Activated T-helper 1 cell treated with anti-CD3 and anti-CD28 coated beads, Interleukin-2, amount 50 U/mL, for 16 hours (primary cell): ENCODE data around the gene GPR171.

Experiments used
- DNase-seq, 2 donors: peaks; one replicate each; pipeline ENCODE4 v3.0.0-alpha.2; 2020; ENCODE audit warnings: low read depth in 1 of 2, low spot score in 1 of 2

Gene GPR171

DNA sequence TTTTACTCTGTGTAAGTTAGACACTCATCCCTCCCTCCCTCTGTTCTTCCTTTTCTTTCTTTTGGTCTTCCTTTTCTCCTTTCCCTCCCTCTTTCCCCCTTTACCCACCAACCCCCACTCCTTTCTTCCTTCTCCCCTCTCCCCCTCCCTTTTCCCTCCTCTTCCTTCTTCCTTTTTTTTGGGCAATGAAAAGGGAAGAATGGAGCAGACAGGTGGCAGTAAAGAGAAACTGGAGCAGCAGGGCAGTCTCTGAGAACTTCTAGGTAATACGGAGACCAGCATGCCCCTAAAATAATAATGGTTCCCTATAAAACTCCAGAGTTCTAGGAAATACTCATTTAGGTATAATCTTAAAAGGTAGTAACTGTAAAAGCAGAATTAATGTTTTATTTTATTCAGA, 11.4 kb upstream of the GPR171 start:
- DNase-seq, result no peak

DNA sequence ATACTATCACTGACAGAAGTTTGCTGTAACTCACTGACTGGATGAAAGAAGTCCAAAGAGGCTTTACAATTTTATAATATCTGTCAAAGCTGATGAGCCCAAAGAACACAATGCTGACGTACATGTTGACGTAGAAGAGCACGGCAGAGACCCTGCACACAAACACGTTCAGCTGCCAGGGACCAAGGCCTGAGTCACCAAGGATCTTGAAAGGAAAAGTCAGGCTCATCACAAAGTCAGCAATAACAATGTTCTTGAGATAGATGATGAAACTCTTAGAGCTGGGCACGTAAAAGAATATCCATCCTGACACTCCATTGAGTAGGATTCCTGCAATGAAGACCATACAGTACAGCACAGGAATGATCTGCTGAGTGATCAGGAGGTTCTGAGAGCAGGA, 10.9 kb upstream of the GPR171 start:
- no peak for DNase-seq

DNA sequence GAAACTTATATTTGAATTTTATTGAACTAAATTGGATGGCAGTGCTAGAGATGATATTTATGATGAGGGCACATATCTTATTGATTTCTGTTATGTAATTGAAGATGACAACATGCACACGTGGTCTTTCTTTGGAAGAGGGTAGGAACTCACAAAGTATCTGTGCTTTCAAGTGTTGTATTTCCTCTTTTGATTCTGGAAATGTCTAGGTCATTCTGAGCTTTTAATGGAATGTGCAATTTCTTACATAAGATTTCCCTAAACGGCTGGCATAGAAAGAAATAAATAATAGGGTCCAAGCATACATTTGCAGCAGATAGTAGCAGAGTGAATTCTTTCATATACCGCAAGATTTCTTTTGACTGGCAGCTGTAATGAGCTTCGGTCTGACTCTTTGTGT, 10.1 kb upstream of the GPR171 start:
- no peak for DNase-seq

DNA sequence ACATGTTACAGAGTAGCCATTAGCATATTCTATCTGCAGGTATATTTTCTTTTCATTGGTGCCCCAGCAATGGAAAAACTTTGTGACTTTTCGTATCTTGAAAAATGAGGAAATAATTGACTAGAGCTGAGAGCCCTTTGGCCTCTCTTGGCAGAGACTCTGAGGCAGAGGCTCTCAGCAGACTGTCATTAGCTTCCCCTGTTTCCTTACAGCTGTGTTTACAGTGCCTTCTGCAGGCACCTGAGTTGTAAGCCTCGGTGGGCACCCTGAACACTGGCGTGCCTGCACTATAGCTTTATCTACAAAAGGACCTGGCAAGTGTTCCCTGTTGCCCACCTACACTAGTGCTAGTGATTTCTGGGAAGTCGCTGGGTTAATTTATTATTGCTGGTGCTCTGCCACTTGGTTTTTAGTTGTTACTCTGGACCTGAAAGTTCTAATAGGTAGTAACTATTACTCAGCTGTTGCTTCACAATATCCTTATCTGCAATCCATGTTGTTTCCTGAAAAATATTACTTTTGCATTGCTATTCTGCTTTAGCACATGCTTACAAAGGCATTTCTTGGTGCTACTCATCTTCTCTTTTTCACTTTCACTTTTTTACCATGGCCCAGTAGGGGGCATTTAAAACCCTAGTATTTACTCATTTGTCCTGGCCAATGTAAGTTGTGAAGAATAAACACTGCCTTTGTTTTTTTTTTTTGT, 7.8 kb upstream of the GPR171 start:
- DNase-seq, result no peak

DNA sequence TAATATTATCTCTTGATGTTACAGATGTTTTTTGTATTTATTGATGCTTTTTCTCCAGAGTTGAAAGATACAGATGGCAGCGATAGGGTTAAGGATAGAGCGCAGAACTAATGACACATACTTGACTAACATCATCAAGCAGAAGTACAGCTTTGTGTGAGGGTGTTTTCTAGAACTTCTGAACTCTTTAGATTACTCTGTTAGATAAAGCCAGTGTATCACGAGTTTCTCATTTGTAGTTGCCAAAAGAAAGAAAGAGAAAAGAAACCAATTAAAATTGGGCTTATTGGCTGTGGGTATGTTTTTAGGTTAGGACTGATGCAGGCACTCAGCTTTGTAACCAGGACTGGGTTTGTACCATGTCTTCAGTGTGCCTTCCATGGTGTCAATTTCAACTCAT, 6.6 kb upstream of the GPR171 start:
- no peak for DNase-seq

DNA sequence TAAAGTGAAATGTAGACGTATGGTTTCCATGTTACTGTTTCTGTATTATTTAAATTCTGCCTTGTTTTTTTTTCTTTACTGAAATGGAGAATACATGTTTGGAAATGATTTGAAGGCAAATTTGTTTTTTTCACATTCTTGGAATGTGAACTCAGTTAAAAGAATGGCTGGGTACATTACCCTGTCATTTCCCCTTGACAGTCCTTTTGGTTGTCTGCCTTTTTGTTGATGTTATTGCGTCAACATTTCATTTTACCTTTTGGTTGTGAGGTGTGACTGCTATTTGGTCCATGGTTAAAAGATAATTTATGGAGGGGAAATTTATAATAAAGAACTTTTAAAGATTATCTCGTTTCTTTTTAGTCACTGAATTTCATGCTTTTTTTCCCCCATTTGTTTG, 3.2 kb upstream of the GPR171 start:
- no peak for DNase-seq

DNA sequence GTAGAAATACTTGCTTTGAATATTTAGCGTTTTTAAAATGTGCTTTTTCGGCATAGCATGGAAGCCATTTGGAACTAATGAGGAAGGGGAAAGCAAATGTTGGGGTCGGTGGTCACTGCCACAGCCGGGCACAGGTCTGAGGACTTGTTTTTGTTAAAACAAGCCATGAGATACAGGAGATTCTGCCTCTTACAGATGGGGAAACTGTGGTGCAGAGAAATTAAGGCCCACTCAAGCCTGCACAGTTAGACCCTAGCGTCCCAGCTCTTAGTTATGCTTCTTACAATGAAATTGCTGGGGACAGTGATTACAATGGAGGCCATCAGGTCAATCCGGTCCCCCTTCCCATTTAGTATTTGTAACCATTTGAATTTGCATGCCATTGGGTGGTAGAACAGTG, 2.5 kb upstream of the GPR171 start:
- DNase-seq, result no peak

DNA sequence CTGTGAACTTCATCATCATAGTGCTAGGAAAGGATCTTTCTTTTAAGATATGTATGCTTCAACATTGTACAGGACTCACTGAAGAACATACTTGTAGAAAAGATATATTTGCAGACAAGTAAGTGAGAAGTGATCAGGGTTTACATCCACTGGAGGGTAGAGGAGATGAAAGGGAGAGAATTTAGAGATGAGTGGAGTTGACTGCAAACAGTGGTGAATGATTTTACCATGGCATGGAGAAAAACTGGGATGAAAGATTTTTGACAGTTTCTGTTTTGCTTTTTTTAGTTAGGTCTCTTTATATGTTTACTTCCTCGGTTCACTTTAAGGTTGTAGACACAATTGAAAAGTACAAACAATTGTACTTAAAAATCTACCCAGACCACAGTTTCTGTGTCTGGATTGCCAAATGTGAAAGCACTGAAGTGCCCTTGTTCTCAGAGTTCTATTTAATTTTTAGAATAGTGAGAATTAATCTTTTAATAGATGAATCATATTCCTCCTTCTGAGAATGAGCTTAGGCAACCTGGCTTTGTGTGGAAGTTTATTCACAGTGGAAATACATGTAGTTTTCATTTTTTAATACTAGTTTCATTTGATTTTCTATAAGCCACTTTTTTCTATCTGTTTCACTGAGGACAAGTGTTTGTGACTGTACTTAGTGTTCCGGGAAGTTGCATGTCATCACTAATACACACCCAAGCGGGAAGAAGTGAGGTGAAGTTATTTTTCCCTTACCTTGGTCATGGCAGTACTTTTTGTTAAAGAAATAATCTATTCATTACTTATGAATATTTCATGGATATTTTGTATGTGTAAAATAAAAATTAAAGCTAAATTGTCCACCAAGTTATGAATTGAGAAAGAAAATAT, 1.8 kb upstream of the GPR171 start:
- no peak for DNase-seq

DNA sequence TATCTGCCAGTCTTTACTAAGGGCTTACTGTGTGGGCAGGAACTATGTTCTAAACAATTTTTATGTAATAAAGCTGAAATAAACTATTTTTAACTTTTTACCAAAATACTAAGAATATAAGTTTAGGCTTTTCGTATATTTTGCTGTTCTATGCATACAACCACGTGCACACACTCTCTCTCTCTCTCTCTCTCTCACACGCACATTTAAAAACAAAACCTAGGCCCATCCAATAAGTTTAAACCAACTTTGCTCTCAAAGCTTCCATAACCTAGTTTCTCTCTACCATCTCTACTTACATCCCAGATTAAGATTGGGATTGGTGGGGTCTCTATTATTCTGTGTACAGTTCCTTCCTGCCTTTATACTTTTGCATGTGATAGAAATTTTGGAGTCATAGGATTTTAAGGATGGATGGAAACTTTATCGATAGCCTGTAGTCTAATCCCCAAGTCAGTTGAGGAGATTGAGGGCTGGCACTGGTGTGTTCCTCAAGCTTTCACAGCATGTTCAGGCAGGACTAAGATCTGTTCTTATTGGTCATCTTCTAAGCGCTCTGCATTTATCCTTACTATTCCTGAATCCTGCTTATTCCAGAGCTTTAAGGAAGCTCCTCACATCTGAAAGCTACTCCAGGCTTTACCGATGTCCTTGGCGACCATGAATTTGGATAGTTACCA, 1.8 kb downstream of the GPR171 start:
- DNase-seq, result no peak

DNA sequence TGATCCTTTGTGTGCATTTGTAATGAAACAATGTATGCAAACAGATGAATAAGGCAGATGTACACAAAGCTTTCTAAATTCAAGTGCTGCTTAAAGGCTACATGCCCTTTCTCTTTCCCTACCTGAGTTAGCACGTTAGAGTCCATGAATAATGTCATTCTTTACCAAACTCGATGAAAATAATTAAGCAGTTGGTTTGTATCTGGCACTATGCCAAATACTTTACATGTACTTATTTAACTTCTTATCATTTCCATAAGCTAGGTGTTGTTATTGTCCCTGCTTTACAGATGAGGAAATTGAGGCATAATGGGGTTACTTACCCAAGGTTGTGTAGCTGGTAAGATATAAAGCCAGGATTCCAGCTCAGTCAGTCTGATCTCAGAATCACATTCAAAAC, 2.4 kb downstream of the GPR171 start:
- DNase-seq, result no peak

DNA sequence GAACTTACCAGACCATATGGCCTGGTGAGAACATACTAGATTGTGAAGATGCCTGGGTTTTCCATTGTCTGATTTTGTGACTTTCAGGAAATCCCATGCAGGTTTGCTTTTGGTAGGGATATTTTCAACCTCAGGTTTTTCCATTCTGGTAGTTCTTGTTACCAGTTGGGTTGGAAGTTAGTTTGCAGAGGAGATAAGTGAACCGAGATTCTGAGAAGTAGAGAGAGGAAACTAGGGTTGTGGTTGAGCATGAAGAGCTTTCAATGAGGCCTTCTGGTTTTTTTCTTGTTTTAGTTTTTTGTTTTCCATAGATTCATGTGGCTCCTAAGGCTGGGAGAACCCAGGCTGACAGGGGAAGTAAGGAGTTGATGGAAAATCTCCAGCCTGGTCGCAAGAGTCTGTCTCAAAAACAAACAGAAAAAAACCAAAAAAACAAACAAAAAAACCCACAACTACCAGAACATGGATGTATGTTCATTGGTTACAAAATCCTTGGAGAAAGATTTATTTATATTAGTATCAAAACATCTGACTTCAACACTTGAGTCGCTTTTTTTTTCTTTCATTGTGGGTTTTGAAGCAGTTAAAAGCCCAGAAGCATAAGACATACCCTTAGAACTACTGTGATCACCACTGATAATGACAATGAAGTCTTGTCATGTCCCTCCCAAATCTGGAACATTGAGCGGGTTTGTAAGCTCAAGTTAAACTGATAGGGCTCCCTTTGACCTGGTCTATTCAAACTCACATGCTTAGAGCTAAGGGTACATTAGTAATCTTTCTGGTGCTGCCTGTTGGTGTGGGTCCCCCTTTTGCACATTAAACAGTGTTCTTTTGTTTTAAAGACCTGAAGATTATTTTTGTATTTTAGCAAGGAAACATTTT, 3.2 kb downstream of the GPR171 start:
- no peak for DNase-seq

DNA sequence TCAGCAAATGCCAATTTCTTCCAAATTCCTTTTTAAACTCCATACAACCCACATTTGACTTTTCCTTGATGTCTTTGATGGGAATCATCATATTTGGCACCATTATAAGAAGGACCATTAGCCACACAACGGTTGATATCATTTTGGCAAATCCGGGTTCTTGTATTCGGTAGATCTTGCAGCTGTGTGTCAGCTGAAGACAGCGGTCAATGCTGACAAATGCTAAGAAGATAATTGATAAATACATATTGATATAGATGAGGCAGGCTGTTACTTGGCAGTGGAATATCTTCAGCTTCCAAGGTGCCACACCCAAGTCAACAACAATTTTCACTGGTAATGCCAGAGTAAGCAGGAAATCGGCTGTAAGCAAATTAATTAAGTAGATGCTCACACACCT, 4.2 kb downstream of the GPR171 start:
- DNase-seq, result no peak

DNA sequence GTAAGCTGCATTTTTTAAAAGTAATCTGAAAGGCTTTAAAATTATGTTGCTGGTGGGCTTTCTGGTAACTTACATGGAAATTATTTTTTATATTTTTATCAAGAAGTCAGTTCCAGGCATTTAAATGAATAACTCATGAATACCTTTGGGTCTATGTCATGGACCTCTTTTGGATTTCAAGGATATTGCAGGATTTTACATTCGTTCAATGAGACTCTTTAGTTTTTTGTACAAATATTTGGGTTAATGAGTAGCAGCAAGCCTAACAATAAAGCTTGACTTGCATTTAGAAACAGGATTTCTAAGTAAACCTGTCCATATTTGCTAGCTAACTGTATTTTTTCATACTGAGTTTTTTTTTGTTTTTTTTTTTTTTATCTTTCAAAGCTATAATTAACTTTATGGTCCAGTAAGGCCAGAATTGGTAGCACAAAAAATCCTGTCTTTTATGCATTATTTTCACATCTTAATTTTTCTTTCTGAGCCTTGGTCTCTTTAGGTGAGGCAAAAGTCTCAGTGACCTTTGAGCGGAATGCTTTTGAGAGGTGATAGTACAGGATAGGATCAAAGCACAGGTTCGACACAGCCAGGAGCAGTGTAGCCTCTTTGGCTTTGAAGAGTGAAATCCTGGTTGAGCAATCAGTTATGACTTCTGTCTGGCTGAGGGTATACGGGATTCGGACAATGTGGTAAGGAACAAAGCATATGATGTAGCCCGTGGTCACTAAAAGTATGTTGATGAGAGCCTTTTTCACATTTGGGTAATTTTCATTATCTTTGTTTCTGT, 4.8 kb downstream of the GPR171 start:
- DNase-seq, result no peak

DNA sequence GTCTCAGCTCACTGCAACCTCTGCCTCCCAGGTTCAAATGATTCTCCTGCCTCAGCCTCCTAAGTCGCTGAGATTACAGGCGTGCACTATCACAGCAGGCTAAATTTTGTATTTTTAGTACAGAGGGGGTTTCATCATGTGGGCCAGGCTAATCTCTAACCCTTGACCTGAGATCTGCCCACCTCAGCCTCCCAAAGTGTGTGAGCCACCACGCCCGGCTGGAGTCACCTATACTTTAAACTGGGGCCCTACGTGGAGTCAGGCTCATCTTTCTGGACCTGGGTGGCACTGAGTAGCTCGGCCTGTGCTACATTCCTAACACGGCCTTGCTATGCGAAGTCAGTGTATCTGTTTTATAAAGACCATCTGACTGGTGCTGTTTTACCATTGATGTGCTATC, 5.8 kb downstream of the GPR171 start:
- DNase-seq, result no peak

DNA sequence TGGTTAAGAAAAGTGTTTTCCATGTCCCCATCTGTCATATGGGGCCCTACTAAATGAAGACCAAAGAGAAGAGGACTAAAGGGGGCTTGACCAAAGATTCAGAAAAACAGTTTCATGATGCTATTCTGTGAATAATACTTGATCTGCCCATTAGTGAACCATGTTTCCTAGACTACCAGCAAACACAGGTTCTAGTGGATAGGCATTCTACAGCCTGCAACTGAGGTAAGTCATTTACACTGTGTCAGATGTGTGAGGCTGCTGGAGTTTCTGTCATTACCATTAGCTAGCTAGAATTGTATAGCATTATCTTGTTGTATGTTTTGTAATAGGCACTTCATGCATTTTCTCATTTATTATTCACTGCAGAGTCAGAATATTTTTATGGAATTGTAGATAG, 6.6 kb downstream of the GPR171 start:
- no peak for DNase-seq

DNA sequence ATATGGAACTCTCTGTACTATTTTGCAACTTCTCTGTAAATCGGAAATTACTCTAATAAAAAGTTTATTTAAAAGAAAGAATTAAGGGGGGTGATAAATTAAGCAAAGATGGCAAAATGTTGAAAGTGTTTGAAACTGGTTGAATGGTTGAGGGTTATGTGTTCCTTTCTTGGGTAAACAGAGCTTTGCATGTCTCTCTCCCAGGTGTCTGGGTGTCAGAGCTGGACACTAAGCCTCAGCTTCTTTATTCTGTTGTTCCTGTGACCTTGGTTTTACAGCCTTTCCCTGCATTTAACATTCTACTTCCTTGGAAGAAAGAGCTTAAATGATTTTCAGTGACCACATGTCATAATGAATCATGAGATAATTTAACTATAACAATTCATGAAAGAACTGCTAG, 7.2 kb downstream of the GPR171 start:
- DNase-seq, result no peak

DNA sequence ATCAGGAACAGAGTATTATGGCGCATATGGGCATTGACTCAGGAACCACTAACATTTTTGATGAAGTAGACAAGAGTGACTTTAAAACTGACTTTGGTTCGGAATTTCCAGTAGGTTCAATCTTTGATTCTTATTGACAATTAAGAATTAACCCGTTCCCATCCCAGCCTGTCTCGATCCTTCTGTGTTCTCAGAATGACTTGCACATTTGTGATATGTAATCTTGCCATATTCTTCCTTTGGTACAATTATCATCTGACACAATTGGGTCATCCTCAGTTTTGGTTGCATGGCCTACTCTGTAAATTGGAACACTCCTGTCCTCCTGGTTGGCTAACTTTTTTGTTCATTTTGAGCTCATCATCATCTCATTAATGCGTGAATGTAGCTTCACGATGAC, 10.5 kb downstream of the GPR171 start:
- no peak for DNase-seq

DNA sequence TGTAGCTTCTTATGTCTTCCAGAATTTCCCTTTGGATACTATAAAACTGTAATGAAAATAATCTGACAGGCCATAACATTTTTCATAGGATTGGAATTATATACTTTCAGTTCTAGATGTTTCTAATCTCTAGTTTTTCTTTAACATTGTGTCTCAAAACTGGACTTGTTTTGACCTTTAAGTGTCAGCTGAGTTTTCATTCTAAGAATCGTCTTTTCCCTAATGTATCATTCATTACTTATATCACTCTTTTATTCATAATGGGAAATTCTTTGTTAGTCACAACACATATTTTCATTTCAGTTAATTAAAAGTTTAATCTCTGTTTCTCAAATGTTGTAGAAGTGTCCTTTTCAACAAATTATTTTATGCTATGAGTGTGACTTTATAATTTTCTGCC, 11.9 kb downstream of the GPR171 start:
- no peak for DNase-seq

DNA sequence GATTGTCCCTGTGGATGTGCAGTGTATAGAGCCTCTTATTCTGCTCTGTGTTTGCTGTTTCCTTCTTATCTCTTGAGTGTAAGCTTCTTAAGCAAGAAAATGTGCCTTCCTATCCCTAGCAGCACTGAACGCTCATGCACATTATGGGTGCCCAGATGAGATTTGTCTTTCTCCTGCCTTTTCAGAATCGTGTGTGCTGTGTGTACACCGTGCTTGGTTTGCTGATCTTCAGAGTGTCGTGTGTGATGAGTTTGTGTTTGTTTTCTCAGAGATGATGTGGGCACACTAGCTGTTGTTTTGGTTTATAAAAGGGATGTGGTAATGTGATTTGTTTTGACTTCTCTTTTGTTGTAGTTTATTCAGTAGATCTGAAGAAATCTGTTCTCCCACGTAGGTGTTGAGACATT, 19.7 kb downstream of the GPR171 start:
- DNase-seq, result no peak

DNA sequence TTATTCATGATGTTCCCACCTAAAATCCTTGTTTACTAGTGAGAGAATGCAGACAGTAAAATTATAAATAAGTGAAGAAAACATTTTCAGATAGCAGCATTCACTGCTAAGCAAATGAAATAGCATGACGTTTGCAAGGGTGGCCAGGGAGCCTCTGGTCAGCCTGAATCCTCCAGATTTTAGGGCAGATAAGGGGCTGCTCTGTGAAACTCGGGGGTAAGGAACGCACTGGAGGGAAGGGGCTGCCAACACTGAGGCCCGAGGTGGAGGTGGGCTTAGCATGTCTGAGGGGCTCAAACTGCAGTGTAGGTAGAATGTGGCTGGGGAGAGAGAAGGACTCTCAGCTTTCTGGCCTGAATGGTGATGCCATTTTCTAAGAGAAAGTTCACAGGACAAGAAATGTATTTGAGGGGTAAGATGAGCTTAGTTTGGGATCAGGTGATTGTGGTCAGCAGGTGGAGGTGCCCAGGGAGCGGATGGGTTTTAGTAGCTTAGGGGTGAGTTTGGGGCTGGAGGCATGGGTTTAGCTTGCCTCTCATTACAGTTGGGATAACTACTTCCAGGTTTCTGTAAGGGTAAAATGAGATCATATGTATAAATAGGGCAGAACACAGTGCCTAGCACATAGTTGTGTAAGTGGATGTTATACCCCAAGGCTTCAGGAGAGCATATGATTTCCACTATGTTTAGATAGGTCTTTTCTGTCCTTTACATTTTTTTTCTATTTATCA, 20.5 kb downstream of the GPR171 start:
- no peak for DNase-seq
